Mammary epithelial cell (primary cell): ENCODE measurements around the gene CCDC57.

Experiments used
- CTCF ChIP-seq, 2 donors: IDR thresholded peaks in 1 of 2; conservative IDR thresholded peaks in 1 of 2; 2 replicates each; pipeline ENCODE4 v1.5.1; 2011 to 2012; ENCODE audit warnings: inconsistent platforms in 2 of 2, low read length in 2 of 2, mild to moderate bottlenecking in 2 of 2, control low read depth in 1 of 2, low read depth in 1 of 2; ENCODE audit not compliant: insufficient read depth in 1 of 2; ENCODE audit errors: extremely low read depth in 1 of 2
- EZH2 ChIP-seq: IDR thresholded peaks from 2 replicates; pipeline ENCODE4 v1.6.1; 2012; ENCODE audit warnings: low read length, inconsistent platforms, borderline replicate concordance

- TF ChIP-seq CTCF (conservative IDR thresholded peaks at IDR 0.05 in 1 of 2, IDR thresholded peaks at IDR 0.05 in 1 of 2; ENCODE audit: extremely low read depth in 1 of 2, insufficient read depth in 1 of 2, low read depth in 1 of 2, low read length in 2 of 2) = no peak
- TF ChIP-seq EZH2 = no peak
Observed at GRCh38 chr17:82103553-82104451, 108.8 kb downstream of the CCDC57 start.
